ENCODE measurements around the gene RUNX2. TPM values are rescaled to one million over a fixed set of nuclear protein-coding genes. Genes with fewer than 3 reads are reported as not detected.

The RUNX2 gene
- total and polyA plus RNA-seq, 10 of the 15 experiments (the other 5 are each of a cell fraction or from before 2014, with no cell fraction given): 0.01 to 0.77 (median 0.15) TPM; not detected in 3

DNA sequence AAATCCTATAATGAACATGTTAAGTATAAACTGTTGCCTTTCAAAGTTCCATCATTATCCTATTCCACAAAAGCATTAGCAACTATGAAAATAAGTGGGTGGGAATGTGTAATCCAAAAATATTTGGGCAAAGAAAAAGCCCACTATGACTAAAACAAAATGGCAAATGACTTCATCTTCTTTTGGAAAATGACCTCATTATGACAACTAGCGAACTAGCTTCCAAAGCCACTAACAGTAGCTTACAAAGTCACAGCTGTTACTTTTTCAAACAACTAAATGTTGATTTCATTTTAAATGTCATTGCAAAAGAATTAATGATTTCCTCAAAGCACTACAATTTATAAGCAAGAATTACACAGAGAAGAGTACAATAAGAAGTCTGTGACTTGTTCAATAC, 49.8 kb upstream of the RUNX2 start:
- CTCF ChIA-PET: no interaction called here
- Histone ChIP-seq H3K79me2 (ENCODE audit: control insufficient read depth, insufficient read depth, low read length) (no peaks in the 10 kb centered on the region), H3K9me3 (replicated peaks; ENCODE audit: control insufficient read depth, insufficient read depth, low read length) (no peaks in the 10 kb centered on the region), H3K4me2 (ENCODE audit: control insufficient read depth, insufficient read depth) (no peak overlapping the region), H3K27ac (ENCODE audit: control insufficient read depth, insufficient read depth) (no peak overlapping the region), H3K36me3 (ENCODE audit: control insufficient read depth in 2 of 2, insufficient read depth in 2 of 2, low read length in 1 of 2) (no peaks in the 10 kb centered on the region), H3K4me1 (ENCODE audit: control insufficient read depth, insufficient read depth, low read length) (no peaks in the 10 kb centered on the region), H4K20me1 (ENCODE audit: control insufficient read depth, insufficient read depth) (no peaks in the 10 kb centered on the region), H3K9ac (ENCODE audit: control insufficient read depth, insufficient read depth, low read length) (no peak overlapping the region), H3K4me3 (no peak overlapping the region), H3K27me3 (replicated peaks in 1 of 2; ENCODE audit: control insufficient read depth in 2 of 2, insufficient read depth in 2 of 2, low read length in 1 of 2) (no peaks in the 10 kb centered on the region), H2AFZ (ENCODE audit: control insufficient read depth, low read depth, low read length) (no peak overlapping the region)
- in situ Hi-C loops (cut with MboI) (no loop called here), intact Hi-C loops (cut with micrococcal nuclease; ENCODE audit: unreplicated experiment) (no loop called here)
- DNase-seq (ENCODE audit: low read depth, low spot score) (no peak), FAIRE-seq (peak; percentile 71), ATAC-seq (no peak)
- no TSS peak for BruUV-seq (replicated peaks)
- SMC1A ChIA-PET (ENCODE audit: uncharacterized antibody, unreplicated experiment): no interaction called here
- RAD21 ChIA-PET (ENCODE audit: unreplicated experiment): no interaction called here
- WGBS (ENCODE audit: insufficient coverage, insufficient replicate concordance, low lambda C conversion rate, missing lambda C conversion rate): 71% methylated on average over 1 of the region's 1 CpG
- POLR2A ChIA-PET: no interaction called here
- TF ChIP-seq, protein P1, sequence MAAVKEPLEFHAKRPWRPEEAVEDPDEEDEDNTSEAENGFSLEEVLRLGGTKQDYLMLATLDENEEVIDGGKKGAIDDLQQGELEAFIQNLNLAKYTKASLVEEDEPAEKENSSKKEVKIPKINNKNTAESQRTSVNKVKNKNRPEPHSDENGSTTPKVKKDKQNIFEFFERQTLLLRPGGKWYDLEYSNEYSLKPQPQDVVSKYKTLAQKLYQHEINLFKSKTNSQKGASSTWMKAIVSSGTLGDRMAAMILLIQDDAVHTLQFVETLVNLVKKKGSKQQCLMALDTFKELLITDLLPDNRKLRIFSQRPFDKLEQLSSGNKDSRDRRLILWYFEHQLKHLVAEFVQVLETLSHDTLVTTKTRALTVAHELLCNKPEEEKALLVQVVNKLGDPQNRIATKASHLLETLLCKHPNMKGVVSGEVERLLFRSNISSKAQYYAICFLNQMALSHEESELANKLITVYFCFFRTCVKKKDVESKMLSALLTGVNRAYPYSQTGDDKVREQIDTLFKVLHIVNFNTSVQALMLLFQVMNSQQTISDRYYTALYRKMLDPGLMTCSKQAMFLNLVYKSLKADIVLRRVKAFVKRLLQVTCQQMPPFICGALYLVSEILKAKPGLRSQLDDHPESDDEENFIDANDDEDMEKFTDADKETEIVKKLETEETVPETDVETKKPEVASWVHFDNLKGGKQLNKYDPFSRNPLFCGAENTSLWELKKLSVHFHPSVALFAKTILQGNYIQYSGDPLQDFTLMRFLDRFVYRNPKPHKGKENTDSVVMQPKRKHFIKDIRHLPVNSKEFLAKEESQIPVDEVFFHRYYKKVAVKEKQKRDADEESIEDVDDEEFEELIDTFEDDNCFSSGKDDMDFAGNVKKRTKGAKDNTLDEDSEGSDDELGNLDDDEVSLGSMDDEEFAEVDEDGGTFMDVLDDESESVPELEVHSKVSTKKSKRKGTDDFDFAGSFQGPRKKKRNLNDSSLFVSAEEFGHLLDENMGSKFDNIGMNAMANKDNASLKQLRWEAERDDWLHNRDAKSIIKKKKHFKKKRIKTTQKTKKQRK (IDR thresholded peaks at IDR 0.05; ENCODE audit: low read depth, low read length): no peak
- TF ChIP-seq JUNB (IDR thresholded peaks at IDR 0.05) (no peak), SRF (IDR thresholded peaks at IDR 0.05; ENCODE audit: low read depth in 2 of 2, low read length in 2 of 2) (no peak), WRNIP1 (IDR thresholded peaks at IDR 0.05; ENCODE audit: borderline replicate concordance, low read depth, low read length) (no peak), PML (IDR thresholded peaks at IDR 0.05; ENCODE audit: low read length) (no peak), TAF1 (IDR thresholded peaks at IDR 0.05; ENCODE audit: borderline replicate concordance, low read depth, low read length) (no peak)
- TF ChIP-seq, protein P2, sequence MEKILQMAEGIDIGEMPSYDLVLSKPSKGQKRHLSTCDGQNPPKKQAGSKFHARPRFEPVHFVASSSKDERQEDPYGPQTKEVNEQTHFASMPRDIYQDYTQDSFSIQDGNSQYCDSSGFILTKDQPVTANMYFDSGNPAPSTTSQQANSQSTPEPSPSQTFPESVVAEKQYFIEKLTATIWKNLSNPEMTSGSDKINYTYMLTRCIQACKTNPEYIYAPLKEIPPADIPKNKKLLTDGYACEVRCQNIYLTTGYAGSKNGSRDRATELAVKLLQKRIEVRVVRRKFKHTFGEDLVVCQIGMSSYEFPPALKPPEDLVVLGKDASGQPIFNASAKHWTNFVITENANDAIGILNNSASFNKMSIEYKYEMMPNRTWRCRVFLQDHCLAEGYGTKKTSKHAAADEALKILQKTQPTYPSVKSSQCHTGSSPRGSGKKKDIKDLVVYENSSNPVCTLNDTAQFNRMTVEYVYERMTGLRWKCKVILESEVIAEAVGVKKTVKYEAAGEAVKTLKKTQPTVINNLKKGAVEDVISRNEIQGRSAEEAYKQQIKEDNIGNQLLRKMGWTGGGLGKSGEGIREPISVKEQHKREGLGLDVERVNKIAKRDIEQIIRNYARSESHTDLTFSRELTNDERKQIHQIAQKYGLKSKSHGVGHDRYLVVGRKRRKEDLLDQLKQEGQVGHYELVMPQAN (conservative IDR thresholded peaks at IDR 0.05): no peak
- TF ChIP-seq, protein P3, sequence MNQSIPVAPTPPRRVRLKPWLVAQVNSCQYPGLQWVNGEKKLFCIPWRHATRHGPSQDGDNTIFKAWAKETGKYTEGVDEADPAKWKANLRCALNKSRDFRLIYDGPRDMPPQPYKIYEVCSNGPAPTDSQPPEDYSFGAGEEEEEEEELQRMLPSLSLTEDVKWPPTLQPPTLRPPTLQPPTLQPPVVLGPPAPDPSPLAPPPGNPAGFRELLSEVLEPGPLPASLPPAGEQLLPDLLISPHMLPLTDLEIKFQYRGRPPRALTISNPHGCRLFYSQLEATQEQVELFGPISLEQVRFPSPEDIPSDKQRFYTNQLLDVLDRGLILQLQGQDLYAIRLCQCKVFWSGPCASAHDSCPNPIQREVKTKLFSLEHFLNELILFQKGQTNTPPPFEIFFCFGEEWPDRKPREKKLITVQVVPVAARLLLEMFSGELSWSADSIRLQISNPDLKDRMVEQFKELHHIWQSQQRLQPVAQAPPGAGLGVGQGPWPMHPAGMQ (IDR thresholded peaks at IDR 0.05; ENCODE audit: borderline replicate concordance): no peak
- TF ChIP-seq, protein P4, sequence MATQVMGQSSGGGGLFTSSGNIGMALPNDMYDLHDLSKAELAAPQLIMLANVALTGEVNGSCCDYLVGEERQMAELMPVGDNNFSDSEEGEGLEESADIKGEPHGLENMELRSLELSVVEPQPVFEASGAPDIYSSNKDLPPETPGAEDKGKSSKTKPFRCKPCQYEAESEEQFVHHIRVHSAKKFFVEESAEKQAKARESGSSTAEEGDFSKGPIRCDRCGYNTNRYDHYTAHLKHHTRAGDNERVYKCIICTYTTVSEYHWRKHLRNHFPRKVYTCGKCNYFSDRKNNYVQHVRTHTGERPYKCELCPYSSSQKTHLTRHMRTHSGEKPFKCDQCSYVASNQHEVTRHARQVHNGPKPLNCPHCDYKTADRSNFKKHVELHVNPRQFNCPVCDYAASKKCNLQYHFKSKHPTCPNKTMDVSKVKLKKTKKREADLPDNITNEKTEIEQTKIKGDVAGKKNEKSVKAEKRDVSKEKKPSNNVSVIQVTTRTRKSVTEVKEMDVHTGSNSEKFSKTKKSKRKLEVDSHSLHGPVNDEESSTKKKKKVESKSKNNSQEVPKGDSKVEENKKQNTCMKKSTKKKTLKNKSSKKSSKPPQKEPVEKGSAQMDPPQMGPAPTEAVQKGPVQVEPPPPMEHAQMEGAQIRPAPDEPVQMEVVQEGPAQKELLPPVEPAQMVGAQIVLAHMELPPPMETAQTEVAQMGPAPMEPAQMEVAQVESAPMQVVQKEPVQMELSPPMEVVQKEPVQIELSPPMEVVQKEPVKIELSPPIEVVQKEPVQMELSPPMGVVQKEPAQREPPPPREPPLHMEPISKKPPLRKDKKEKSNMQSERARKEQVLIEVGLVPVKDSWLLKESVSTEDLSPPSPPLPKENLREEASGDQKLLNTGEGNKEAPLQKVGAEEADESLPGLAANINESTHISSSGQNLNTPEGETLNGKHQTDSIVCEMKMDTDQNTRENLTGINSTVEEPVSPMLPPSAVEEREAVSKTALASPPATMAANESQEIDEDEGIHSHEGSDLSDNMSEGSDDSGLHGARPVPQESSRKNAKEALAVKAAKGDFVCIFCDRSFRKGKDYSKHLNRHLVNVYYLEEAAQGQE (IDR thresholded peaks at IDR 0.05; ENCODE audit: low read depth, low read length): no peak
